GM12864 (cell line): ENCODE measurements around the gene PTS.

ENCODE experiments used
- DNase-seq: peaks from one replicate; pipeline ENCODE4 v3.0.0-alpha.2; 2011; ENCODE audit warnings: low read depth
- H3K4me3 ChIP-seq: 2 replicates; pipeline ENCODE4 v1.5.1; 2011; ENCODE audit warnings: mild to moderate bottlenecking, low read depth, low read length, control low read depth
- CTCF ChIP-seq: IDR thresholded peaks from 2 replicates; pipeline ENCODE4 v1.5.1; 2011; ENCODE audit warnings: low read depth, mild to moderate bottlenecking, moderate library complexity, low read length, control low read depth, inconsistent platforms; ENCODE audit errors: missing control alignments

PTS gene

GRCh38 chr11:112269139-112269538 is 42.9 kb downstream of the PTS start:
- no peak for TF ChIP-seq CTCF
- DNase-seq, result no peak
- H3K4me3 ChIP-seq, result no peak overlapping the region

- no peak for DNase-seq
- H3K4me3 ChIP-seq, result no peak overlapping the region
- no peak for TF ChIP-seq CTCF
Observed at GRCh38 chr11:112270551-112271180, 44.4 kb downstream of the PTS start.

- no peak for TF ChIP-seq CTCF
Observed at GRCh38 chr11:112271242-112271641, 45.0 kb downstream of the PTS start.

GRCh38 chr11:112273066-112273465 is 46.8 kb downstream of the PTS start:
- no peak for TF ChIP-seq CTCF
- DNase-seq, result no peak
- no peak overlapping the region for H3K4me3 ChIP-seq

More at GRCh38 chr11:112271242-112271641, 45.0 kb downstream of the PTS start:
- no peak for DNase-seq
- H3K4me3 ChIP-seq, result no peak overlapping the region

- no peak overlapping the region for H3K4me3 ChIP-seq
- DNase-seq, result no peak
- peak; percentile 6 for TF ChIP-seq CTCF
Observed at GRCh38 chr11:112274007-112274783, 48.0 kb downstream of the PTS start.

GRCh38 chr11:112277029-112277428 is 50.8 kb downstream of the PTS start:
- H3K4me3 ChIP-seq, result no peak overlapping the region
- no peak for DNase-seq
- no peak for TF ChIP-seq CTCF

DNA sequence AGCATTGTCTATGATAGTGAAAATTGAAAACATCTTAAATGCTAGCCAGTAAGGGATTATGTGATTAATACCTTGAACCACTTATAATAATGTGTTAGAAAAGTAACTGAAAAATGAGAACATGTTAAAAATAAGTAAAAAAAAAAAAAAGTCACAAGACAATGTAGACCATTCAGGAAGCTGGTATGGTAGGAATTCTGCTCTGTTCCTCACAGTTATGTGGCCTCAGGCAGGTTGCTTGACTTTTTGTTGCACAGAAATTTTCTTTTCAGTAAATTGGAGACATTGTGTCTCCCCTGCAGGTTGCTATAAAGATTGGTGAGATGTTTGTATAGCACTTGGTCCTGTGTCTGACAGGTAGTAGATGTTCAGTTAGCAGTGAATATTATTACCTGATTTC is 51.7 kb downstream of the PTS start:
- DNase-seq, result no peak
- H3K4me3 ChIP-seq, result no peak overlapping the region
- TF ChIP-seq CTCF, result no peak
